Left colon (tissue), 2 donors: Measurements from ENCODE around the gene IL1A. TPM values are rescaled to one million over a fixed set of nuclear protein-coding genes. Genes with fewer than 3 reads are reported as not detected.

Experiments used
- ATAC-seq: fragments of 200-7000 bp; cut with Tn5 transposase; one replicate; pipeline ENCODE4 v1.9.1; 2020; ENCODE audit warnings: mild to moderate bottlenecking, moderate library complexity
- DNase-seq, 2 donors: peaks; one replicate each; pipeline ENCODE4 v3.0.0-alpha.2; 2020
- intact Hi-C, 2 donors: fragments of 100-400 bp; cut with DNase I in 1 of 2; cut with micrococcal nuclease in 1 of 2; formaldehyde crosslinking; loops; one replicate each; pipeline versions ENCODE4 v1.11.2 to v1.14.0; 2022; cut with DNase I, micrococcal nuclease
- total RNA-seq, 2 donors: library from RNA; stranded (reverse); fragmentation: NEBNext Ultra II Directional; extraction: Animal tissue kit (Norgen Biotek cat#: 25700); gene quantifications; one replicate each; pipeline ENCODE4 v1.2.1, GENCODE V29; 2021
- donor health status: DM: no; HTN: no; CAD: no.
- donor health status: DM: yes; HTN: yes; CAD: no.

IL1A gene
- total RNA-seq, 2 donors from 2014 or later = 0.12 to 0.17 TPM

GRCh38 chr2:112795774-112796173 is 11.5 kb upstream of the IL1A start:
- no peak for DNase-seq
- intact Hi-C loops = no loop called here
- ATAC-seq = no peak

GRCh38 chr2:112794841-112795240 is 10.5 kb upstream of the IL1A start:
- intact Hi-C loops = no loop called here
- ATAC-seq (peak; percentile 97), DNase-seq (peak; percentile 30 to 41)

GRCh38 chr2:112794131-112794733 is 9.9 kb upstream of the IL1A start:
- peak; percentile 16 to 45 for DNase-seq
- intact Hi-C loops = no loop called here

GRCh38 chr2:112793449-112793978 is 9.2 kb upstream of the IL1A start:
- intact Hi-C loops = no loop called here
- DNase-seq (no peak), ATAC-seq (no peak)

More at GRCh38 chr2:112794131-112794733, 9.9 kb upstream of the IL1A start:
- ATAC-seq = peak; percentile 35

- ATAC-seq (no peak), DNase-seq (no peak)
- intact Hi-C loops = no loop called here
Measured at GRCh38 chr2:112792419-112792818, 8.1 kb upstream of the IL1A start.

GRCh38 chr2:112791693-112792230 is 7.5 kb upstream of the IL1A start:
- intact Hi-C loops = no loop called here
- no peak for DNase-seq
- ATAC-seq = no peak

GRCh38 chr2:112791019-112791418 is 6.7 kb upstream of the IL1A start:
- no peak for DNase-seq
- no peak for ATAC-seq
- intact Hi-C loops = no loop called here

GRCh38 chr2:112790305-112790704 is 6.0 kb upstream of the IL1A start:
- DNase-seq = no peak
- no peak for ATAC-seq
- intact Hi-C loops = no loop called here

- intact Hi-C loops = no loop called here
- no peak for ATAC-seq
- no peak for DNase-seq
Measured at GRCh38 chr2:112789186-112789585, 4.9 kb upstream of the IL1A start.

- intact Hi-C loops = no loop called here
- no peak for DNase-seq
- no peak for ATAC-seq
Measured at GRCh38 chr2:112788653-112789052, 4.4 kb upstream of the IL1A start.

- DNase-seq = no peak
- intact Hi-C loops = no loop called here
- ATAC-seq = no peak
Measured at GRCh38 chr2:112787729-112788393, 3.6 kb upstream of the IL1A start.

- intact Hi-C loops = no loop called here
- no peak for ATAC-seq
- no peak for DNase-seq
Measured at GRCh38 chr2:112787294-112787693, 3.0 kb upstream of the IL1A start.

- intact Hi-C loops = no loop called here
- ATAC-seq = no peak
- no peak for DNase-seq
Measured at GRCh38 chr2:112783187-112783714, 1.0 kb downstream of the IL1A start.

GRCh38 chr2:112782234-112782799 is 2.0 kb downstream of the IL1A start:
- DNase-seq (no peak), ATAC-seq (no peak)
- intact Hi-C loops = no loop called here

- DNase-seq (no peak), ATAC-seq (no peak)
- intact Hi-C loops = no loop called here
Measured at GRCh38 chr2:112779598-112779997, 4.7 kb downstream of the IL1A start.

- DNase-seq = no peak
- intact Hi-C loops = no loop called here
- ATAC-seq = no peak
Measured at GRCh38 chr2:112777036-112777435, 7.3 kb downstream of the IL1A start.

GRCh38 chr2:112776113-112776512 is 8.2 kb downstream of the IL1A start:
- intact Hi-C loops = no loop called here
- ATAC-seq = no peak
- no peak for DNase-seq

GRCh38 chr2:112774536-112775285 is 9.6 kb downstream of the IL1A start:
- ATAC-seq (no peak), DNase-seq (no peak)
- intact Hi-C loops = no loop called here

GRCh38 chr2:112773556-112773955 is 10.7 kb downstream of the IL1A start:
- no peak for ATAC-seq
- intact Hi-C loops = no loop called here
- no peak for DNase-seq
